ENCODE measurements around the gene TEX261.
"Not testable (repeated sequence)": the region's sequence is repeated elsewhere in the genome, so short reads cannot be mapped to it uniquely, and the experiment has no call there.

Gene TEX261

GRCh38 chr2:71023553-71024243 lies 29.0 kb upstream of the TEX261 start:
- H3K27me3 ChIP-seq (ENCODE audit: insufficient read depth, low read depth); H3K4me3 ChIP-seq (IDR thresholded peaks at IDR 0.05; ENCODE audit: insufficient read depth, low read depth, low read length); H3K4me1 ChIP-seq (ENCODE audit: low read depth, poor library complexity, severe bottlenecking); H3K36me3 ChIP-seq (ENCODE audit: insufficient read depth); H3K9ac ChIP-seq; H3K4me2 ChIP-seq; H4K20me1 ChIP-seq (ENCODE audit: insufficient read depth); H3K79me2 ChIP-seq (ENCODE audit: insufficient read depth, low read depth); H3K27ac ChIP-seq: not testable (repeated sequence)
- H2AFZ ChIP-seq (ENCODE audit: low read depth), result peak overlapping the region; percentile 25; the same call in 1 of the 2 replicates
- 0 out of 2 replicates have a peak, but pooled peaks have one; percentile 30 for TF ChIP-seq CTCF (conservative IDR thresholded peaks at IDR 0.05; ENCODE audit: low read depth, low read length)

- not testable (repeated sequence) for H4K20me1 ChIP-seq (ENCODE audit: insufficient read depth); H2AFZ ChIP-seq (ENCODE audit: low read depth); H3K9ac ChIP-seq; H3K27ac ChIP-seq; H3K27me3 ChIP-seq (ENCODE audit: insufficient read depth, low read depth); H3K4me2 ChIP-seq; H3K4me1 ChIP-seq (ENCODE audit: low read depth, poor library complexity, severe bottlenecking); H3K79me2 ChIP-seq (ENCODE audit: insufficient read depth, low read depth); H3K36me3 ChIP-seq (ENCODE audit: insufficient read depth); H3K4me3 ChIP-seq (IDR thresholded peaks at IDR 0.05; ENCODE audit: insufficient read depth, low read depth, low read length)
Observed at GRCh38 chr2:71021394-71021793, 26.7 kb upstream of the TEX261 start.

GRCh38 chr2:71019989-71020388 lies 25.3 kb upstream of the TEX261 start:
- H3K4me2 ChIP-seq; H3K4me3 ChIP-seq (IDR thresholded peaks at IDR 0.05; ENCODE audit: insufficient read depth, low read depth, low read length); H2AFZ ChIP-seq (ENCODE audit: low read depth); H3K9ac ChIP-seq; H3K27me3 ChIP-seq (ENCODE audit: insufficient read depth, low read depth); H3K36me3 ChIP-seq (ENCODE audit: insufficient read depth); H3K4me1 ChIP-seq (ENCODE audit: low read depth, poor library complexity, severe bottlenecking); H3K27ac ChIP-seq; H3K79me2 ChIP-seq (ENCODE audit: insufficient read depth, low read depth); H4K20me1 ChIP-seq (ENCODE audit: insufficient read depth): not testable (repeated sequence)

GRCh38 chr2:71018625-71019024 lies 24.0 kb upstream of the TEX261 start:
- Histone ChIP-seq H3K27ac (no peak overlapping the region), H4K20me1 (ENCODE audit: insufficient read depth) (no peaks in the 10 kb centered on the region), H3K4me3 (IDR thresholded peaks at IDR 0.05; ENCODE audit: insufficient read depth, low read depth, low read length) (no peak overlapping the region), H3K9ac (no peak overlapping the region), H2AFZ (ENCODE audit: low read depth) (no peak overlapping the region), H3K36me3 (ENCODE audit: insufficient read depth) (no peaks in the 10 kb centered on the region), H3K4me2 (no peak overlapping the region), H3K4me1 (ENCODE audit: low read depth, poor library complexity, severe bottlenecking) (peaks cover 3% of the 10 kb centered on the region), H3K27me3 (ENCODE audit: insufficient read depth, low read depth) (no peaks in the 10 kb centered on the region), H3K79me2 (ENCODE audit: insufficient read depth, low read depth) (no peaks in the 10 kb centered on the region)
- TF ChIP-seq CTCF (conservative IDR thresholded peaks at IDR 0.05; ENCODE audit: low read depth, low read length), result no peak

GRCh38 chr2:71011786-71012185 lies 17.1 kb upstream of the TEX261 start:
- H3K27me3 ChIP-seq (ENCODE audit: insufficient read depth, low read depth), result not testable (repeated sequence)

GRCh38 chr2:71008342-71008741 lies 13.7 kb upstream of the TEX261 start:
- Histone ChIP-seq H3K9ac (no peak overlapping the region), H3K27me3 (ENCODE audit: insufficient read depth, low read depth) (no peaks in the 10 kb centered on the region), H3K79me2 (ENCODE audit: insufficient read depth, low read depth) (no peaks in the 10 kb centered on the region), H3K4me2 (no peak overlapping the region), H3K27ac (no peak overlapping the region), H3K4me1 (ENCODE audit: low read depth, poor library complexity, severe bottlenecking) (no peaks in the 10 kb centered on the region), H3K4me3 (IDR thresholded peaks at IDR 0.05; ENCODE audit: insufficient read depth, low read depth, low read length) (no peak overlapping the region), H4K20me1 (ENCODE audit: insufficient read depth) (no peaks in the 10 kb centered on the region), H3K36me3 (ENCODE audit: insufficient read depth) (no peaks in the 10 kb centered on the region), H2AFZ (ENCODE audit: low read depth) (no peak overlapping the region)
- no peak for TF ChIP-seq CTCF (conservative IDR thresholded peaks at IDR 0.05; ENCODE audit: low read depth, low read length)

More at GRCh38 chr2:71011786-71012185, 17.1 kb upstream of the TEX261 start:
- H3K4me2 ChIP-seq; H2AFZ ChIP-seq (ENCODE audit: low read depth); H3K4me3 ChIP-seq (IDR thresholded peaks at IDR 0.05; ENCODE audit: insufficient read depth, low read depth, low read length); H4K20me1 ChIP-seq (ENCODE audit: insufficient read depth); H3K4me1 ChIP-seq (ENCODE audit: low read depth, poor library complexity, severe bottlenecking); H3K27ac ChIP-seq; H3K9ac ChIP-seq; H3K36me3 ChIP-seq (ENCODE audit: insufficient read depth); H3K79me2 ChIP-seq (ENCODE audit: insufficient read depth, low read depth): not testable (repeated sequence)
